ENCODE results near the gene PSIP1.
"Not testable (repeated sequence)": the region's sequence is repeated elsewhere in the genome, so short reads cannot be mapped to it uniquely, and the experiment has no call there.

The PSIP1 gene

GRCh38 chr9:15430920-15431844 lies 79.6 kb downstream of the PSIP1 start:
- no peak for DNase-seq (ENCODE audit: low read depth)

- not testable (repeated sequence) for DNase-seq (ENCODE audit: low read depth)
These were observed 83.1 kb downstream of the PSIP1 start for GRCh38 chr9:15427702-15428101.

- no peak for DNase-seq (ENCODE audit: low read depth)
These were observed 84.8 kb downstream of the PSIP1 start for GRCh38 chr9:15426019-15426418.

GRCh38 chr9:15423231-15423985 lies 87.4 kb downstream of the PSIP1 start:
- peak; percentile 43 for DNase-seq (ENCODE audit: low read depth)

GRCh38 chr9:15422372-15423230 lies 88.2 kb downstream of the PSIP1 start, which contains the start of gene SNAPC3:
TSS of gene SNAPC3 (plus strand) at chr9:15422876. CDS start at chr9:15422880, 4 bp downstream.
- peak; percentile 94 for DNase-seq (ENCODE audit: low read depth)

- DNase-seq (ENCODE audit: low read depth) = no peak
These were observed 88.8 kb downstream of the PSIP1 start for GRCh38 chr9:15421990-15422371.

- no peak for DNase-seq (ENCODE audit: low read depth)
These were observed 89.2 kb downstream of the PSIP1 start for GRCh38 chr9:15421532-15421931.

- no peak for DNase-seq (ENCODE audit: low read depth)
These were observed 90.0 kb downstream of the PSIP1 start for GRCh38 chr9:15420796-15421195.

- no peak for DNase-seq (ENCODE audit: low read depth)
These were observed 93.1 kb downstream of the PSIP1 start for GRCh38 chr9:15417626-15418025.

GRCh38 chr9:15416880-15417279 lies 93.9 kb downstream of the PSIP1 start:
- peak; percentile 52 for DNase-seq (ENCODE audit: low read depth)
